Rectal smooth muscle tissue (tissue), 1 donor: ENCODE results near the gene ENDOD1.
A peak's percentile ranks its signal among the peaks of the same experiment; 100 is the strongest.

Source experiments
- H3K27ac ChIP-seq: one replicate; pipeline ENCODE4 v1.7.0; 2013; ENCODE audit warnings: low read depth, low read length, inconsistent platforms
- H3K27me3 ChIP-seq: one replicate; pipeline ENCODE4 v1.7.0; 2013; ENCODE audit warnings: low read length; ENCODE audit not compliant: control insufficient read depth, insufficient read depth
- H3K36me3 ChIP-seq: one replicate; pipeline ENCODE4 v1.7.0; 2013; ENCODE audit warnings: low read length; ENCODE audit not compliant: control insufficient read depth, insufficient read depth
- H3K4me1 ChIP-seq: one replicate; pipeline ENCODE4 v1.7.0; 2013; ENCODE audit warnings: low read length; ENCODE audit not compliant: control insufficient read depth, insufficient read depth
- H3K4me3 ChIP-seq: one replicate; pipeline ENCODE4 v1.7.0; 2013; ENCODE audit warnings: low read length
- H3K9ac ChIP-seq: one replicate; pipeline ENCODE4 v1.7.0; 2013; ENCODE audit warnings: low read length

The ENDOD1 gene

GRCh38 chr11:95065336-95065735 lies 24.3 kb upstream of the ENDOD1 start:
- Histone ChIP-seq H3K4me1 (peaks cover 8% of the 10 kb centered on the region), H3K4me3 (no peak overlapping the region), H3K27me3 (no peaks in the 10 kb centered on the region), H3K9ac (no peak overlapping the region), H3K36me3 (no peaks in the 10 kb centered on the region), H3K27ac (no peak overlapping the region)

GRCh38 chr11:95066716-95067038 lies 23.0 kb upstream of the ENDOD1 start, which contains the start of gene SRSF8:
Gene SRSF8, plus strand, starts transcription at chr11:95066919. Its CDS starts 308 bp downstream, at chr11:95067227.
- Histone ChIP-seq H3K9ac (peak within 1 kb of the TSS; percentile 78), H3K36me3 (no peaks in the 10 kb centered on the region), H3K4me3 (peak within 1 kb of the TSS; percentile 86), H3K27ac (peak within 1 kb of the TSS; percentile 85), H3K4me1 (peaks cover 8% of the 10 kb centered on the region), H3K27me3 (no peaks in the 10 kb centered on the region)

DNA sequence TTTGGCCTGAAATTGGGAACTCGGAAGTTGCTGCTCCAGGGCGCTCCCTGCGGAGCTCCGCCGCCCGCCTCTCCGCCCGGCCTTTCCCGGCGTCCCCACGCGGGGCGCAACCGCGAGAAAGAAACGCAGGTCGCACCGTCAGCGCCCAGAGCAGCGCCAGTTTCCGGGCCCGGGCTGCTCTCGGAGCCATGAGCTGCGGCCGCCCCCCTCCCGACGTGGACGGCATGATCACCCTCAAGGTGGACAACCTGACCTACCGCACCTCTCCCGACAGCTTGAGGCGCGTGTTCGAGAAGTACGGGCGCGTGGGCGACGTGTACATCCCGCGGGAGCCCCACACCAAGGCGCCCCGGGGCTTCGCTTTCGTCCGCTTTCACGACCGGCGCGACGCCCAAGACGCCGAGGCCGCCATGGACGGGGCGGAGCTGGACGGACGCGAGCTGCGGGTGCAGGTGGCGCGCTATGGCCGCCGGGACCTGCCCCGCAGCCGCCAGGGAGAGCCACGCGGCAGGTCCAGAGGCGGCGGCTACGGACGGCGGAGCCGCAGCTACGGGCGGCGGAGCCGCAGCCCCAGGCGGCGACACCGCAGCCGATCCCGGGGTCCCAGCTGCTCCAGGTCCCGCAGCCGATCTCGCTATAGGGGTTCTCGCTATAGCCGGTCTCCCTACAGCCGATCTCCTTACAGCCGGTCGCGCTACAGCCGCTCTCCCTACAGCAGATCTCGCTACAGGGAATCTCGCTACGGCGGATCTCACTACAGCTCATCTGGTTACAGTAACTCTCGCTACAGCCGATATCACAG lies 22.4 kb upstream of the ENDOD1 start:
- peak overlapping the region; percentile 85 for H3K27ac ChIP-seq
- peaks cover 8% of the 10 kb centered on the region for H3K4me1 ChIP-seq
- H3K9ac ChIP-seq, result peak overlapping the region; percentile 78
- peak overlapping the region; percentile 86 for H3K4me3 ChIP-seq
- H3K36me3 ChIP-seq, result no peaks in the 10 kb centered on the region
- no peaks in the 10 kb centered on the region for H3K27me3 ChIP-seq

- Histone ChIP-seq H3K36me3 (no peaks in the 10 kb centered on the region), H3K9ac (peak overlapping the region; percentile 78), H3K4me3 (peak overlapping the region; percentile 86), H3K4me1 (peaks cover 8% of the 10 kb centered on the region), H3K27ac (peak overlapping the region; percentile 85), H3K27me3 (no peaks in the 10 kb centered on the region)
Observed at GRCh38 chr11:95067841-95068219, 21.8 kb upstream of the ENDOD1 start.

DNA sequence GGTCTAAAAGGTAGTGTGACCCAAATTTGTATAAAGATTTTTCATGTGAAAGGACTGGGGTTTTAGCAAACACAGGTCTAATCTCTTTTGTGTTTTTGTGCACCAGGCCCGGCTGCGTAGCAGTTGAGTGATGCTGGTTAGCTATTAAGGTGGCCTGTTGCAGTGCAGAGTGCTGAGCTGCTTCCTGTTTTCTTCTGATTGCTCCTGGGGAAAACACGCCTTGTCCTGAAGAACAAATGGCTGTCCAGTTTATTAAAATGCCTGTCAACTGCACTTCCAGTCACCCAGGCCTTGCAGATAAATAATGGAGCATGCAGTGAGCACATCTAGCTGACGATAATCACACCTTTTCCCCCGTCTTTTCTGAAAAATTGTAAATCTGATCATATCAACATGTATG lies 21.1 kb upstream of the ENDOD1 start:
- peak overlapping the region; percentile 85 for H3K27ac ChIP-seq
- peak overlapping the region; percentile 86 for H3K4me3 ChIP-seq
- peaks cover 8% of the 10 kb centered on the region for H3K4me1 ChIP-seq
- no peak overlapping the region for H3K9ac ChIP-seq
- no peaks in the 10 kb centered on the region for H3K36me3 ChIP-seq
- H3K27me3 ChIP-seq, result no peaks in the 10 kb centered on the region

DNA sequence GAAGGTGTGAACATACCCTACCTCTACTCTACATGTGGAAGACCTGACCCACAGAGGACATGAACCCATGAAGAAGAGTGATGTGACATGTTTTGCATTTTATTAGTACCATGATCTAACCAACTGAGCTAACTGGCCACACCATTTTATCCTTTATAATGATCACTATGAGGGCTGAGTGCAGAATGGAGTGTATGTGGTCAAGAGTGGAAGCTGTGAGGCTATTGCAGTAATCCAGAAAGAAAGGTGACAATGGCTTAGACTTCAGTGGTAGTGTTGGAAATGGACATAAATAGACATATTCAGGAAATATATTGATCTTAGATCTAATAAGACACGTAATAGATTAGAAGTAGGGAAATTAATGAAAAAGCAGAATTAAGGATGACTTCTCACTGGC lies 19.2 kb upstream of the ENDOD1 start:
- no peaks in the 10 kb centered on the region for H3K36me3 ChIP-seq
- no peaks in the 10 kb centered on the region for H3K27me3 ChIP-seq
- peaks cover 8% of the 10 kb centered on the region for H3K4me1 ChIP-seq
- H3K9ac ChIP-seq, result no peak overlapping the region
- no peak overlapping the region for H3K4me3 ChIP-seq
- no peak overlapping the region for H3K27ac ChIP-seq

- Histone ChIP-seq H3K36me3 (no peaks in the 10 kb centered on the region), H3K4me3 (no peak overlapping the region), H3K9ac (no peak overlapping the region), H3K4me1 (peaks cover 6% of the 10 kb centered on the region), H3K27me3 (no peaks in the 10 kb centered on the region), H3K27ac (no peak overlapping the region)
Observed at GRCh38 chr11:95072948-95073347, 16.7 kb upstream of the ENDOD1 start.

GRCh38 chr11:95074792-95075563 lies 14.7 kb upstream of the ENDOD1 start:
- Histone ChIP-seq H3K4me3 (no peak overlapping the region), H3K27ac (no peak overlapping the region)

GRCh38 chr11:95076416-95076815 lies 13.2 kb upstream of the ENDOD1 start:
- Histone ChIP-seq H3K36me3 (no peaks in the 10 kb centered on the region), H3K27me3 (no peaks in the 10 kb centered on the region), H3K4me3 (no peak overlapping the region), H3K4me1 (no peaks in the 10 kb centered on the region), H3K9ac (no peak overlapping the region), H3K27ac (no peak overlapping the region)

More at GRCh38 chr11:95074792-95075563, 14.7 kb upstream of the ENDOD1 start:
- no peak overlapping the region for H3K9ac ChIP-seq
- H3K36me3 ChIP-seq, result no peaks in the 10 kb centered on the region
- H3K27me3 ChIP-seq, result no peaks in the 10 kb centered on the region
- no peaks in the 10 kb centered on the region for H3K4me1 ChIP-seq

DNA sequence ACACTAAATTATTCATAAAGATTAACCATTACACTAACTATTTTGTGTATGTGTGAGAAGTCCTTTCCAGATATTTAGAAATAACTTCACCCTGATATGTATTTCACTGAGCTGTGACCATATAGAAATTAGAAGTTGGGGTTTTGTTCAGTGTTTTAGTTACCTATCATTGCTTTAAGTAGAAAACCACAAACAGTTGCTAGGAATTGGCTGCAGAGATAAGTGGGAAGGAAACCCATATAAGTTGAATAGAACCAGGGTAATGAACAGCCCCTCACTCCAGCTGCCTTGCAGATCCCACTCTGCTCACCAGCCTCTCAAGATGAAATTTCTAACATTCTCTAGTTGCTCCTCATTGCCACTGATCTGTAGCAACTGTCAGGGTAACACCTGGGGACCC lies 12.7 kb upstream of the ENDOD1 start:
- H3K36me3 ChIP-seq, result no peaks in the 10 kb centered on the region
- no peaks in the 10 kb centered on the region for H3K27me3 ChIP-seq
- no peak overlapping the region for H3K9ac ChIP-seq
- H3K4me1 ChIP-seq, result no peaks in the 10 kb centered on the region
- H3K4me3 ChIP-seq, result no peak overlapping the region
- no peak overlapping the region for H3K27ac ChIP-seq

DNA sequence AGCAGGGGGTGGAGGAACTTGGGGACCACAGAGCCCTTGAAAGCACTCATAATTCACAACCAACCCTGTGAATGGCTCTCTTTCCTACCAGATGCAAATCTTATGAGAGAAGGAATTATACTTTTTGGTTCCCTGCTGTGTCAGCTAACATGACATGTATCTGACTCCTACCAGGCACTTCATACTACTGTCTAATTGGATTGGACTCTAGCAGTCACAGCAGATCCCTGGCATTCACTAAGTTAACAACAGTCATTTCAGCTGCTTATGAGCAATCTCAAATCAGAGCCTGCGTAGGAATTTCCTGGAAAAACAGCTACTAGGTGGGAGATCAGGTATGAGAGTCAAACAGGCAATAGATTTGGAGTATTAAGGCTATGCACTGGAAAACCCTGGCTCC lies 11.1 kb upstream of the ENDOD1 start:
- Histone ChIP-seq H3K4me1 (no peaks in the 10 kb centered on the region), H3K4me3 (no peak overlapping the region), H3K36me3 (no peaks in the 10 kb centered on the region), H3K9ac (no peak overlapping the region), H3K27ac (no peak overlapping the region), H3K27me3 (no peaks in the 10 kb centered on the region)

GRCh38 chr11:95081010-95081409 lies 8.6 kb upstream of the ENDOD1 start:
- Histone ChIP-seq H3K27ac (no peak overlapping the region), H3K4me3 (no peak overlapping the region), H3K27me3 (no peaks in the 10 kb centered on the region), H3K4me1 (no peaks in the 10 kb centered on the region), H3K36me3 (no peaks in the 10 kb centered on the region), H3K9ac (no peak overlapping the region)
